Left ventricle myocardium inferior (tissue), 1 donor: ENCODE data around the gene SPDYE2B. TPM values are rescaled to one million over a fixed set of nuclear protein-coding genes. Genes with fewer than 3 reads are reported as not detected.
"Not testable (repeated sequence)": the region's sequence is repeated elsewhere in the genome, so short reads cannot be mapped to it uniquely, and the experiment has no call there.

Source experiments
- DNase-seq: peaks from one replicate; pipeline ENCODE4 v3.0.0-alpha.2; 2020
- H3K27ac ChIP-seq: fragments of 200-600 bp; replicated peaks from 2 replicates; pipeline ENCODE4 v1.8.0; 2021
- H3K27me3 ChIP-seq: fragments of 200-600 bp; 2 replicates; pipeline ENCODE4 v1.8.0; 2021; ENCODE audit warnings: low read depth
- H3K36me3 ChIP-seq: fragments of 200-600 bp; 2 replicates; pipeline ENCODE4 v1.8.0; 2021
- H3K4me1 ChIP-seq: fragments of 200-600 bp; 2 replicates; pipeline ENCODE4 v1.8.0; 2021
- H3K4me3 ChIP-seq: fragments of 200-600 bp; 2 replicates; pipeline ENCODE4 v1.8.0; 2021; ENCODE audit warnings: mild to moderate bottlenecking, moderate library complexity
- H3K9me3 ChIP-seq: fragments of 200-600 bp; replicated peaks from 2 replicates; pipeline ENCODE4 v1.8.0; 2021
- intact Hi-C: fragments of 100-400 bp; cut with micrococcal nuclease; formaldehyde crosslinking; loops from one replicate; pipeline ENCODE4 v1.11.0; 2022
- total RNA-seq: library from RNA; stranded (reverse); fragmentation: NEBNext Ultra II Directional; extraction: Animal tissue kit (Norgen Biotek cat#: 25700); gene quantifications from one replicate; pipeline ENCODE4 v1.2.1, GENCODE V29; 2021
- donor health status: DM: no; HTN: yes; CAD: no; lungs with severe emphysema.

Gene SPDYE2B
- total RNA-seq, 1 donor from 2014 or later: not detected

GRCh38 chr7:102697642-102698512, 47.8 kb downstream of the SPDYE2B start:
- DNase-seq, H3K27me3 ChIP-seq, H3K9me3 ChIP-seq, H3K27ac ChIP-seq, H3K4me1 ChIP-seq, intact Hi-C loops, H3K4me3 ChIP-seq, H3K36me3 ChIP-seq: not testable (repeated sequence)

GRCh38 chr7:102698962-102699750, 49.0 kb downstream of the SPDYE2B start:
- H3K27ac ChIP-seq, H3K4me3 ChIP-seq, H3K27me3 ChIP-seq, H3K36me3 ChIP-seq, intact Hi-C loops, H3K9me3 ChIP-seq, DNase-seq, H3K4me1 ChIP-seq: not testable (repeated sequence)

Other genes with a start within 250 kb of the SPDYE2B start
- 2.6 TPM for gene ORAI2, start 216.7 kb upstream of the SPDYE2B start, total RNA-seq
- 6.0 TPM for gene ALKBH4, start 185.5 kb upstream of the SPDYE2B start, total RNA-seq
- gene LRWD1, start 185.3 kb upstream of the SPDYE2B start, total RNA-seq: 11.2 TPM
- 55.8 TPM for gene POLR2J, start 171.4 kb upstream of the SPDYE2B start, total RNA-seq
- gene RASA4B, start 132.5 kb upstream of the SPDYE2B start, total RNA-seq: 5.7 TPM
- 2.9 TPM for gene UPK3BL2, start 106.6 kb upstream of the SPDYE2B start, total RNA-seq
- not detected for gene SPDYE2, start 99.1 kb upstream of the SPDYE2B start, total RNA-seq
- gene POLR2J3, start 77.7 kb upstream of the SPDYE2B start, total RNA-seq: 8.6 TPM
- gene RASA4, start 33.6 kb upstream of the SPDYE2B start, total RNA-seq: 14.7 TPM
- 14.5 TPM for gene UPK3BL1, start 7.5 kb upstream of the SPDYE2B start, total RNA-seq
- gene POLR2J2, start 21.3 kb downstream of the SPDYE2B start, total RNA-seq: 2.7 TPM
- gene FAM185A, start 98.7 kb downstream of the SPDYE2B start, total RNA-seq: 7.0 TPM